ENCODE measurements around the gene SLC45A3.

Gene SLC45A3

GRCh38 chr1:205700865-205701401, 20.6 kb upstream of the SLC45A3 start:
- peak; percentile 71 for DNase-seq

GRCh38 chr1:205699416-205699815, 19.1 kb upstream of the SLC45A3 start:
- no peak for DNase-seq

GRCh38 chr1:205698921-205699320, 18.6 kb upstream of the SLC45A3 start:
- no peak for DNase-seq

GRCh38 chr1:205693421-205693991, 13.2 kb upstream of the SLC45A3 start:
- peak; percentile 66 for DNase-seq

- DNase-seq, result peak; percentile 88
Measured at GRCh38 chr1:205692423-205692822, 12.1 kb upstream of the SLC45A3 start.

GRCh38 chr1:205690122-205690756, 9.9 kb upstream of the SLC45A3 start:
- DNase-seq, result no peak

- no peak for DNase-seq
Measured at GRCh38 chr1:205689479-205689878, 9.2 kb upstream of the SLC45A3 start.

GRCh38 chr1:205688171-205689080, 8.1 kb upstream of the SLC45A3 start:
- DNase-seq, result no peak

GRCh38 chr1:205687242-205687641, 6.9 kb upstream of the SLC45A3 start:
- no peak for DNase-seq

- no peak for DNase-seq
Measured at GRCh38 chr1:205681364-205681763, 1.1 kb upstream of the SLC45A3 start.

- peak; percentile 89 for DNase-seq
Measured at GRCh38 chr1:205678286-205679111, 1.8 kb downstream of the SLC45A3 start.

GRCh38 chr1:205677167-205677566, 3.1 kb downstream of the SLC45A3 start:
- DNase-seq, result peak; percentile 81

- DNase-seq, result no peak
Measured at GRCh38 chr1:205676597-205676996, 3.7 kb downstream of the SLC45A3 start.

GRCh38 chr1:205676002-205676401, 4.3 kb downstream of the SLC45A3 start:
- no peak for DNase-seq

- no peak for DNase-seq
Measured at GRCh38 chr1:205675247-205675646, 5.1 kb downstream of the SLC45A3 start.

- DNase-seq, result no peak
Measured at GRCh38 chr1:205672970-205673369, 7.3 kb downstream of the SLC45A3 start.

- no peak for DNase-seq
Measured at GRCh38 chr1:205672395-205672889, 7.9 kb downstream of the SLC45A3 start.

- DNase-seq, result no peak
Measured at GRCh38 chr1:205670611-205671430, 9.5 kb downstream of the SLC45A3 start.

GRCh38 chr1:205670150-205670446, 10.2 kb downstream of the SLC45A3 start:
- no peak for DNase-seq

- DNase-seq, result peak; percentile 67
Measured at GRCh38 chr1:205669341-205670149, 10.8 kb downstream of the SLC45A3 start.

- DNase-seq, result peak; percentile 55
Measured at GRCh38 chr1:205668951-205669340, 11.4 kb downstream of the SLC45A3 start.

Data from hematopoietic multipotent progenitor cell treated with erythropoietin and hydrocortisone succinate and interleukin-3 and kit ligand, for 4 days (in vitro differentiated cells).